ENCODE measurements around the gene SLC38A3.
"Not testable (repeated sequence)": the region's sequence is repeated elsewhere in the genome, so short reads cannot be mapped to it uniquely, and the experiment has no call there.

The SLC38A3 gene

DNA sequence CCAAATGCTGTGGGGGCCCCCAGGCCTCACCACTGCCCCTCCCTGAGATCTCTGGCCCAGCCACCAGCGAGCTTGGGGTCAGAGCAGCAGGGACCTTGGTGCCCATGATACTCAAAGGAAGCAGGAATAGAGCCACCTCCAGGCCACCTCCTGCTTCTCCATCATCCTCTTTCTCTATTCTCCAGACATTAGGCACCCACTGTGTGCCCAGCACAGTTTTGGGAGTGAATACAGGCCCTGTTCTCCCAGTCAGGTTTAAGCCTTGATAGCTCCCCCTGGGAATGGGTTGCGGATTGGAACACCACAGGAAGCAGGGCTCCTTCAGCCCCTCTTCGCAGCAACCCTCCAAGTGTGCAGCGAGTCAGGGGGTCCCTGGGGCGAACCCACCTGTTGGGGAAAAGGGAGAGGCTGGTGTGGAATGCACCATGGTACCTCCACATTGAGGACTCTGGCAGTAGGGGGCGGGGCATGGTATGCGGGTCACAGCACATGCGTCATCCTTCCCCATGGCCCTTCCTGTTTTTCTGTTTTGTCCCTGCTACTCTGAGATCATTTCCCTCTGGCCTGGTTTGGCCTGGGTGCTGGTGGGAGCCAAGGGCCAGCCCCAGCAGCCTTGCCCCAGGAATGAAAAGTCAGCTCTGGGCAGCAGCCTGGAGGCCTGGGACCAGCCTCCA, 49.6 kb downstream of the SLC38A3 start:
- peak; percentile 61 for DNase-seq (ENCODE audit: low read depth)

DNA sequence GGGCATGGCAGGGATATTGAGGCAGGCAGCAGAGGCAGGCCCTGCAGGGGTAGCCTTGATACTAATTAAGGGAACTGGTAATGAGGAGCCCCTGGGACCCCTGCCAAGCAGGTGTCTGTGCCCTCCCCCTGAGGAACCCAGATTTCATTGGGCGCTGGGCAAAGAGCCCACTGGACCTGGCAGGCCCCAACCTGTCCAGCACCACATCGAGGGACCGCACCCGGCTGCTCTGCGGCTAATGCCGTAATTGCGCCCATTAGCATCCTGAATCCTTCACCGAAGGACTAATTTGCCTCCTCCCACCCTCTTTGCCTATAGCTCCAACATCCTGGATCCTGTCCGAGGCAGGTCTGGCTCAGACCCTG, 50.2 kb downstream of the SLC38A3 start:
- DNase-seq (ENCODE audit: low read depth) = no peak

DNA sequence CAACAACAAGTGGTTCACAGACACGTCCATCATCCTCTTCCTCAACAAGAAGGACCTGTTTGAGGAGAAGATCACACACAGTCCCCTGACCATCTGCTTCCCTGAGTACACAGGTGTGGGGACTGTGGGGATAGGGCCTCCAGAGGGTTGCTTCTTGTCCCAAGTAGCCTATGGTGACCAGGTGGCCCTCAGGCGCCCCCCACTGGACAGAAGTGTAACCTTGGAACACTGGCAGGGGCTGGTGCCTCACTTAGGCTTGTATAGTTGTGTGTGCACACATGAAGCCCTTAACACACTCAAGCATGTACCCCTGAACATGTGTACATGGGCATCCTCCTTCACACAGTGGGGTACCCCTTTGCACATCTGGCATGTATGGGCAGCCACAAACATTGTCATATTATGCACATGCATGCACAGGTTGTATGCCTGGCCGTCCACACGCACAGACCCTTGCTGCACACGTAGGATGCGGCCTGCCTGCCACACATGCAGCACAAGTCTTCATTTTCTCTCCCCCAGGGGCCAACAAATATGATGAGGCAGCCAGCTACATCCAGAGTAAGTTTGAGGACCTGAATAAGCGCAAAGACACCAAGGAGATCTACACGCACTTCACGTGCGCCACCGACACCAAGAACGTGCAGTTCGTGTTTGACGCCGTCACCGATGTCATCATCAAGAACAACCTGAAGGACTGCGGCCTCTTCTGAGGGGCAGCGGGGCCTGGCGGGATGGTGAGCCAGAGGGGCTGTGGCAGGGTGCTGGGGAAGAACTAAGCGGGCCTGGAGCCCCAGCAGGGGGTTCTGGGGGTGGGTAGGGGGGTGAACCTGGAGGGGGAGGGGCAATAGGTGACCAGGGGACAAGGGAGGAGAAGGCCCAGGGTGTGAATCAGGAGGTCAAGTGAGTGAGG, 52.2 kb downstream of the SLC38A3 start:
- DNase-seq (ENCODE audit: low read depth) = no peak

DNA sequence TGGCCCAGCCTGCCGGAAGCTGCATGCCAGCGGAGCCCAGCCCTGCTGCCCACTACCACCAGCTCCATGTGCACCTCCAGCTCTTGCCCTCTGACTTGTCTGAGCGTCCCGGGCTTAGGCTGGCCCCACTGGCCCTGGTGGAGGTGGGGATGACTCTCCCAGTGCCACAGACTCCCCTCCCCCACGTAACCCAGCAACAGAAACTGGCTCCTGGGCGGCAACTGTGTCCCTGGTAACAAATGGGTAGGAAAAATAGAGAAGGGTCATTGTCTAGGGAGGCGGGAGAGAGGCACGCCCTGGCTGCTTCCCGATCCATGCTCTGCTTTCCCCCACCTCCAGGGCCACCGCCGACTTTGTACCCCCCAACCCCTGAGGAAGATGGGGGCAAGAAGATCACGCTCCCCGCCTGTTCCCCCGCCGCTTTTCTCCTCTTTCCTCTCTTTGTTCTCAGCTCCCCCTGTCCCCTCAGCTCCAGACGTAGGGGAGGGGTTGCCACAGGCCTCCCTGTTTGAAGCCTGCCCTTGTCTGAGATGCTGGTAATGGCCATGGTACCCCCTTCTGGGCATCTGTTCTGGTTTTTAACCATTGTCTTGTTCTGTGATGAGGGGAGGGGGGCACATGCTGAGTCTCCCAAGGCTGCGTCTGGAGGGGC, 53.1 kb downstream of the SLC38A3 start:
- DNase-seq (ENCODE audit: low read depth) = no peak

DNA sequence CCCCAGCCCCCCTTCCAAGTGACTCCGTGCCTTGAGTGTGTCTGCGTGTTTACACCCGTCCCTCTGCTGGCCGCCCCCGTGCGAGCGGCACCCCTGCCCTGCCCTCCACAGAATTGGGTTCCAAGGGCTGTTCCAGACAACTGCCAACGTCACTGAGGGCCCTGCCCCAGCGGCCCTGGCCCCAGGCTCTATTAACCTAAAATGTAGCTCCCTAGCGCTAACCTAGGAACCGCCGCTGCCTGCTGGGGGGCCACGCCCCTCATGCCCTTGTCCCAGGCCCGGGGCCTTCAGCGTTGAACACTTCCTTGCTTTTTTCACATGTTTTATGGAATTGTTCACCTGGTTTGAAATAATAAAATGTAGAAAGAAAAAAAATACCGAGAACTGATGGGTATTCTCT, 53.9 kb downstream of the SLC38A3 start:
- DNase-seq (ENCODE audit: low read depth) = no peak

DNA sequence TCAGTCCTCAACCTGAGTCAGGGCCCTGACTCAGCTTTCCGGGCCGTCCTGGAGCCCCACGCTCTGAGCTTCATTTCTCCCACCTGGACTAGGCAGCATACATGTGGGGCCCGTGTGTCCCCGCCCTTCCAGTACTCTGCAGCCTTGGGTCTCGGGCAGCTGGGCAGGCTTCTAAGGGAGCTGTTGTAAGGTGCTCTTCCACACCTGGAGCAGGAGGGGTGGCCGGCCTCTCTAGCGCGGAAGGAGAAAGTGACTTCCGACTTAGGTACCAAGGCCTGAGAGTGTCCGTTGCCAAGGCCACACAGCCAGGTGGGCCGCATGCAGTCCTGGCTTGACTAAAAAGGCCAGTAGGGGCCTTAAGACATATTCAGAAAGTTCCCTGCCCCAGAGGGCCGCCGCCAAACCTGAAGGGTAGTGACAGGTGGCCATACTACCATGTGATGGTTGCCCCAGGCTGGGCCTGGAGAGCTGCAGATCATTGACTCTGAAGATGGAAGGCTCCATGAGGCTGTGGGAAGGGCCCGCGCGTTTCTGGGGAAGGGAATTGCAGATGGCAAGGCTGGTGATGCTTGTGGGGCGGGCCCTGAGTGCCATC, 54.5 kb downstream of the SLC38A3 start:
- no peak for DNase-seq (ENCODE audit: low read depth)

DNA sequence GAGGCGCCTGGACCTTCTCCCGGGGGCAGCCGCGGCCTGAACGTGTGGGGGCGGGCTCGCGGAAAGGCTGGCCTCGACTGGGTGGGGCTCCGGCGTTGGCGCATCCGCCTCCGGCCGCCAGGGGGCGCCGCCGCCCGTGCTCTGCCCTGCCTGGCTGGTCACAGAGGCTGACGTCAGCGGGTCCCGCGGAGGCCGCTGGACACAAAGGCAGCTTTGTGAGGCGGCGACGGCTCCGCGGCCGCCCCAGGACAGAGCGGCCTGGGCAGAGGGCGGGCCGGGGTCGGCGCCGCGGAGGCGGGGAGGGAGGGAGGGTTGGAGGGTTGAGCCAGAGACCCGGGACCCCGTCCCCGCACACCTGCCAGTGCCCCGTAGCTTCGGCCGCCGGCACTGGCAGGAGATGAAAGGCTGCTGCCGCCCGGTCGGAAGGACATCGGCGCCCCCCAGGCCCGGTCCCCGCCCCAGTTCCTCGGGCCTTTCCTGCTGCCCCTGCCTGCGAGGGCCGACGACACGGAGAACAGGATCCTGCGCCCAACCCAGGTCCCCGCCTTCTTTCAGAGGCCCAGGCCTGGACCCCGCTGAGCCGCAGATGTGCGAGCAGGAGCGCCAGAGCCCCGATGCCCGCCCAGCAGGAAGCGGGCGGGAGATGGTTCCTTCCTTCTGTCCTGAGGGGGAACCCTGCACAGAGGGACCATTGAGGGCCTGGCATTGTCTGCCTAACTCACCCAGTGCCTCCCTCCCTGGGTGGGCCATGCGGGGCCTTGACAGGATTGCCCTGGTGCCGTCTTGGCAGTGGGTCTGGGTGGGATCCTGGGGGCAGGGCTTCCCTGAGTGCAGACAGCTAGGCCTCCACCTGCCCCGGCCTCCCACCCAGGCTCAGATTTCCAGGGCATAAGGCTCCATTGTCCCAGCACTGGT, 55.2 kb downstream of the SLC38A3 start:
- DNase-seq (ENCODE audit: low read depth) = peak; percentile 73

DNA sequence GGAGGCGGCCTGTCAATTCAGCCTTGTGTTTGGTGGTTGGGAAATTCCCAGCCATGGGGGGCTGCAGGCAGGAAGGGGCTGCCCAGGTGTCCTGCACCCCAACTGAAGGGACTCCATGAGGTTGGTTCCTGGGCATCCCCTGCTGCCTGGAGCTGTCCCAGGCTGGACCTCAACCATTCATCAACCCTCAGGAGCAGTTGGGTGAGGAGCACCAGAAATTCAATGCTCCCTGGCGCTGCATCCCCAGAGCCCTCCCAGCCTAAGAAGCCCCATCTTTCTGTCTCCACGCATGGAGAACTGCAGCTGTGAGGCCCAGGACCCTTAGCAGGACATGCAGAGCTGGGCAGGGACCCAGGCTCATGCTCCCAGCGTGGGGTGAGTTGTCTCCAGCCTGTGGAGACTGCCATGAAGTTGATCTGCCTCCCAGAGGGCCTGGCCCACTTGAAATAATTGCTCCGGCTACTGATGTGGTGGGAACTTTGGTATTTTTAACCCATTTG, 55.9 kb downstream of the SLC38A3 start:
- DNase-seq (ENCODE audit: low read depth) = no peak

DNA sequence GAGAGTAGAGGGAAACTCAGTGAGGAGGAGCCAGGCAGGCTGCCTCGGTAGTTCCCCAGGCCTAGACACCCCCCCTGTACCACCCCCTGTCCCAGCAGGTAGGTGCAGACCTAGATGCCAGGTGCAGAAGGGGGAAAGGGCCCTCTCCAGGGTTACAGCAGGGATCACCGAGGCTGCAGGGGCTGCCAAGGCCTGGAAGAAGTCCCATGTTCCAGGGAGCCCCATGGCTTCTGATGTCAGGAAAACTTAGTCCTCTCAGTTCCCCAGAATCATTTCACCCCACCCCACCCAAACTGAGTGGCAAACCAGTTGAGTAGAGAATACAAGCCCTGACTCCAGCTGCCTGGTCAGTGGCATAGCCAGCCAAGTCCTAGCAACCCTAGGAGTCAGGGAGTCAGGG, 56.4 kb downstream of the SLC38A3 start:
- no peak for DNase-seq (ENCODE audit: low read depth)

DNA sequence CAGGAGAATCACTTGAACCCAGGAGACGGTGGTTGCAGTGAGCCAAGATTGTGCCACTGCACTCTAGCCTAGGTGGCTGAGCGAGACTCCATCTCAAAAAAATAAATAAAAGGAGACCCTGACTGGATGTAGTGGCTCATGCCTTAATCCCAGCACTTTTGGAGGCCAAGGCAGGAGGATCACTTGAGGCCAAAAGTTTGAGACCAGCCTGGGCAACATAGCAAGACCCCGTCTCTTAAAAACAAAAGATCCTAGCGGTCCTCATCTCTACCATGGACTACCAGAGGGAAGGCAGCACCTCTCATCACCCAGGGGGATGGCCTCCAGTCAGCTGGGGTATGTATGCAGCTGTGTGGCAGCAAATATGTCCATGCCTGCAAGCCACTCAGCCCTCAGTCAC, 57.1 kb downstream of the SLC38A3 start:
- not testable (repeated sequence) for DNase-seq (ENCODE audit: low read depth)

DNA sequence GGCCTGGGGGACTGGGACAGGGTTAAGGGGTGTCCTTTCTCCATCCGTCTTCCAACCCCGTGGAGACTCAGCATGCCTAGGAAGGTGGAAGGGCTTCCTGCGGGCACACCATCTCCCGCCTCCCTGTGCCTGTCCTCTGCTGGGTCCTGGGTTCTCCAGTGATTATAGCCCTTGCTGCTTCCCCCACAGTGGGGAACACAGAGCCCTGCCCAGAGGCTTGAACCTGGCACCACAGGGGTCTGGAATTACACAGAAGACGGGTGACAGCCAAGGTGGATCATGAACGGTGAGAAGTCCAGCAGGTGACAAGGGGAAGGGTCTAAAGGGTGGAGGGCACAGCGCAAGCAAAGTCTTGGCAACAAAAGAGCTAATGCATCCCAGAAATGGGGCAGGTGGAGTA, 57.7 kb downstream of the SLC38A3 start:
- DNase-seq (ENCODE audit: low read depth) = no peak

DNA sequence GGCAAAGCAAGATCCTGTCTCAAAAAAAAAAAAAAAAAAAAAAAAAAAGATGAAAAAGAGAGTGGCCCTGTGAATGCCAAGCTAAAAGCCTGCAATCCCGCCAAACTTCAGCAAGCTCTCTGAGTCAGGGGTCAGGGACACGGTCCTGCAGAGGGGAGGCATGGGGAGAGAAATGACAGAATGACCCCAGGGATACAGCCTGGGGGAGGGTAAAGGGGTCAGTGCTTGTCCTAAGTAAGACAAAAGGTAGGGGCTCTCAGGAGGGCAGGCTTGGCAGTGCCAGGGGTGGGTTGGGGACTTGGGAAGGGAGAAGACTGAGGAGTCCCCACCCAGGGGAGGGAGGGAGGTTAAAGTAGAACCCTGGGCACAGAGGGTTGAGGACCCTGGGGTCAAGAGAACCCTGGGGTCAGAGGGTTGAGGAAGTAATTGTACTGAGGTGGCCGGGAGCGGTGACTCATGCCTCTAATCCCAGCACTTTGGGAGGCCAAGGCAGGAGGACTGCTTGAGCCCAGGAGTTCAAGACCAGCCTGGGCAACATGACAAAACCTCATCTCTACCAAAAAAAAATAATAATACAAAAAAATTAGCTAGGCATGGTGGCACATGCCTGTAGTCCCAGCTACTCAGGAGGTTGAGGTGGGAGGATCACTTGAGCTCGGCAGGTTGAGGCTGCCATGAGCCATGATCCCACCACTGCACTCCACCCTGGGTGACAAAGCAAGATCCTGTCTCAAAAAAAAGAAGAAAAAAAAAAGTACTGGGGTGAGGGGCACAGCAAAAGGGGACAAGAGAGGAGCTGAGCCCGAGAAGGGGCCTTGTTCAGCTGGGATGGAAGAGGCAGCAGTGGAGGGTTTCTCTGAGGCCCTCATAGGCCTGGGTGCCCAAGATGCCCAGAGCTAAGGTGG, 58.7 kb downstream of the SLC38A3 start:
- no peak for DNase-seq (ENCODE audit: low read depth)

DNA sequence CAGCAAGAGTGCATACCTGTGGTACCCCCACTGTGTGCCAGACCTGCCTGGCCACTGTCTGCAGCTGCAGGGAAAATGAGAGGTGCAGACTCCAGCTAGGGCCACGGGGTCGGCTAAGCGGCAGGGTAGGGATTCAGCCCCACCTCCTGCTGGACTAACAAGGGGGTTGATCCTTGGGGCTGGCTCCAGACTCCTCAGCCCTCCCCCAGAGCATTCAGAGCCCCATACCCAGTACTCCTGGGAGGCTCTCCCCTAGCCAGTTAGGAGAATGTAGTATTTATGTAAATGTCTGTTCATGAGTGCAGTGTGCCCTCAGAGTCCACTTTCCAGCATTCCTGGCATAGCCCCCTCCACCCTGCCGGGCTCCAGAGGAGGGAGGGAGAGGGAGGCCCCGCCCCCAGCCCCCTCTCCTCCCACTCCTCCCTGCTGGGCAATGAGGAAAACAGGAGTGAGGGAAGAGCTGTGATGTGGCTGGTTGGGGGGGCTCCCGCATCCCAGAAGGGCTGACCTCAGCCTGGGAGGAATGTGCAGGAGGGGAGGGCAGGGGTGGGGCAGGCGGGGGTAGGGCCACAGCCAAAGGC, 59.4 kb downstream of the SLC38A3 start:
- peak; percentile 95 for DNase-seq (ENCODE audit: low read depth)

DNA sequence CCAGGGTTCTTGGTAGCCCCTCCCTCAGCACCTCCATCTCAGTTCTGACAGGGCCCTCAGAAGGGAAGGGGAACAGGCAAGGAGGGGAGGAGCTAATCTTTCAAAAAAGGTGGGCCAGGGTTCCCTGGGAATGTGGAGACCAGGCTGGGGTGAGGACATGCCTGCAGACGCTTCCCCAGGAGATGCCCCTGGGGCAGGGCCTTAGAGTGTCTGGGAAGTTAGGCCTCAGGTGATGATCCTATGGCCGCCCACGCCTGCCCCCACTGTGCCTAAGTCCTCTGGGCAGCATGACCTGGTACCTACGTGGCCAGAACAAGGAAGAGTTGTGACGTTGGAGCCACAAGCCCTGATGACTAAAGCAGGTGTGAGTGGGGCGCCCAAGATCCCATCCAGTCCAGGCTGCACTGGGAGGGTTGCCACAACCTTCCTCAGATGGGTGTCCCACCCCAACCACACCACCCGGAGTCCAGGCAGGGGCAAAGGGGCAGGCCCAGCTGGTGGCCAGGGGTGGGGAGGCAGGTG, 60.0 kb downstream of the SLC38A3 start:
- DNase-seq (ENCODE audit: low read depth) = no peak

DNA sequence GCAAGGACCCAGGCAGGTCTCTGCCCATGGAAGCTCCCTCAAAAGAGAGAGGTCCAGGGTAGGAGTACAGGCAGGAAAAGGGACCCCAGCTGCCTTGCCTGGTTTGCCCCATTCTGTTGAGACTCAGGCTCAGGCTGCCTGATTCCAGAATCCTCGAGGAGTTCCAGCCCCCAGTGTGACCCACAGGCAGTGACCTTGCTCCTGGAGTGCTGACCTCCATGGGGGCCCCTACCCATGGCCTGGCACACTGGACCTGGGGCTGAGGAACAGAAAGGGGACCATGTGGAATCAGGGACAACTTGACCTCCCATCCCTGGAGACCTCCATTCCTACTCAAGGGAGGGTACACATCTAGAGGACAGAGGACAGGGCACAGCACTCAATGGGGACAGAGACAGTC, 60.5 kb downstream of the SLC38A3 start:
- DNase-seq (ENCODE audit: low read depth) = no peak

DNA sequence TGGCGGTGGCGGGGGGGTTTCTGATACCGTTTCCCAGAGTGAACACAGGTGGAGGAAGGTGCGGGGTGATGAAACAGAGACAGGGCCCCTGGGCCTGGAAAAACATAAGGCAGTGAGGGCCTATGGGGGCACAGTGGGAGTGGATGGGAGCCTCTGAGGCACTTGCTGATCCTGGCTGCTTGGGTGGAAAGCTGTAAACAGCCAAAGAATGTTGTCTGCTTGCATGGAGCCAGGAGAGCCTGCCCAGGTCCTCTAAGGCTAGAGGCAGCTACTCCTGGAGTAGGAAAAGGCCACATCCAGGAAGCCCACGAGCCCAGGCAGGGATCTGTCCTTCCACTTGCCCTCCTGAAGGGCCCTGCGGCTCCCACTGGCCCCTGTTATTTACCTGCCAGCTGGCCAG, 60.9 kb downstream of the SLC38A3 start:
- no peak for DNase-seq (ENCODE audit: low read depth)

DNA sequence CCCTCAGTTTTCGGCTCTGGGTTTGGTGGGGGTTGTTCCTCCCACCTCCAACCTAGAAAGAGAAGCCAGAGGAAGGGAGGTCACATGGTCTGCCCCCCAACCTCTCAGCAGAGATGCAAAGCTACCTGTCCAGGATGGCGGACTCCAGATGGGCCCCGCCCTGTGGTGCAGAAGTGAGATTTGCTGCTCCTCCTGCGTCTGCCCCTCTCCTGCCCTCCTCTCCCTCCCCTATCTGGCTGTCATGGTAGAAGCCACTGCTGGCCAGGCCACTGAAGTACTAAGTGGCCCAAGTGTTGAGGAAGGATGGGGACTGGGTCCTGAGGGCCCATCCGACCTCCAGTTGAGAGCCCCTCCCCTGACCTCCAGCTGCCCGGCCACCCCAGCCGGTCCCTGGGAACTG, 61.8 kb downstream of the SLC38A3 start:
- DNase-seq (ENCODE audit: low read depth) = no peak

DNA sequence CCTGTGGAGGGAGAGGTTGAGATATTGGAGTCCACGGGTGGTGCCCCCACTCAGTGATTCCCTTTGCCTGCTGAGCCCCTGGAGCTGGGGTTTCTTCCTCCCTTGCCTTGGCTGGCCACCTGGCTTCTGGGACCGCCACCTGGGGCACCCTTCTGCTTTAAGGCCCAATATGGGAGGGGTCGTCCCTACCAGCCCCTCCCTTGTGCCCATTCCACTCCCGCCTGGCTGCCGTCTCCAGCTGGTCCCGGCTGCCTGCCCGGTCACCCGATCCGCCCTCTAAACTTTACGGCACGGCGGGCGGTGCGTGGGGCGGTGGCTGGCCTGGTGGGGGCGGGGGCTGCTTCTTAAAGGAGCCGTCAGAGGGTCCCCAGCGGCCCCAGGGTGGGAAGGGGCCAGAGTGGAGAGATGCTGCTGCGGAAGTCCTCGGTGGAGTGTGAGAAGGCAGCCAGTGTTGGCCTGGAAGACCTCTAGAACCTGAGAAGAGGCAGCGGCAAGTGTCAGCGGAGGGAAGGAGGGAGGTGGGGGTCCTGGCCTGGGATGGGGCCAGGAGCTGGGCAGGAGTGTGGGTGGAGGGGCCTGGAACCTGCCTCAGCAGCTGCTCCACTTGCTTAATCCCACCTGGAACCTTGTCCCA, 62.3 kb downstream of the SLC38A3 start:
- DNase-seq (ENCODE audit: low read depth) = no peak

DNA sequence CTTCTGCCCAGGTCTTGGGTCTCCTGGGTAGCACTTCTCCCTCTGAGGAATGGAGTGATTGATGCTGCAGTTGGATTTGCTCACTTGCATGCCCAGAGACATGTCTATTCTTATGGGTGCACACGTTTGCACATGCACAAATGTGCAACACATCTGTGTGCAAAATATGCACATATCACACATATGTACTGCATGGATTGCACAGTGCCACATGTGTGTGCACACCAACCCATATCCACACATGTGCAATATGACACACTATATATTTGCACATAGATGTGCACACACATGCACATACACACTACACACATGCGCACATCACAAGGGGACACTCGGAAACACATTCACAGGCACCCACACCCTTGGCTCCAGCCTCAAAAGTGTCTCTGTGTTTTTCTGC, 63.2 kb downstream of the SLC38A3 start:
- DNase-seq (ENCODE audit: low read depth) = no peak

Measured in amniotic epithelial cell (primary cell).